ENCODE measurements around the gene A2M. TPM values are rescaled to one million over a fixed set of nuclear protein-coding genes. Genes with fewer than 3 reads are reported as not detected.

A2M gene
- total RNA-seq, 1 experiment from 2014 or later, result not detected

DNA sequence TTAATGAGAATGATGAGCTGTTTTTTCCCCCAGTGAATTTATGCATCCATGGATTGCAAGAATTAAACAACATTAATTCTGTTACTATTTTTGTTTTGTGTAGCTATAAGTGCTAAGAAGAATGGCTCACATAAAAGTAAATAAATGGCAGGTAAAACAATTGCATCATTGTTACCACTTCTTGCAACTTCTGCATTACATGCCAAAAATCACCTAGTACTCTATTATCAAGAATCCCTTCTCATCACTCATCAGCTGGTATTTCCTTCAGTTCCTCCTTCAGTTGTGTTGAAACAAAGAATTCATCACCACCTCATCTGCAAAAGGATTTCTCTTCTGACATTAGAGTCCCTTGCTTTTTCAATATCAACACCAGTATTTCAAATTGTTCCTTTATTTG lies 773 bp downstream of the A2M start:
- Histone ChIP-seq H4K20me1 (ENCODE audit: insufficient read depth) (no peaks in the 10 kb centered on the region), H3K4me3 (no peak overlapping the region), H3K4me2 (no peak overlapping the region), H3K4me1 (replicated peaks; ENCODE audit: insufficient read depth) (no peaks in the 10 kb centered on the region), H3K36me3 (ENCODE audit: low read depth) (no peaks in the 10 kb centered on the region), H3K9me3 (ENCODE audit: insufficient read depth, low read depth) (no peaks in the 10 kb centered on the region), H3K9me2 (ENCODE audit: insufficient read depth) (no peaks in the 10 kb centered on the region), H3F3A (ENCODE audit: insufficient read depth, low read depth) (no peaks in the 10 kb centered on the region), H3K27ac (no peak overlapping the region), H3K27me3 (ENCODE audit: insufficient read depth, low read depth) (peaks cover 4% of the 10 kb centered on the region; the same call in 1 of the 2 replicates), H3K79me2 (ENCODE audit: low read depth) (no peaks in the 10 kb centered on the region), H2AFZ (no peak overlapping the region)
- DNase-seq, result no peak
- TF ChIP-seq CTCF (conservative IDR thresholded peaks at IDR 0.05), result no peak
- TF ChIP-seq EZH2 (IDR thresholded peaks at IDR 0.05; ENCODE audit: low read depth), result no peak
- BruUV-seq (replicated peaks), result no TSS peak
- ChIA-PET CTCF (no interaction called here), POLR2A (ENCODE audit: unreplicated experiment) (no interaction called here)
- intact Hi-C loops (cut with micrococcal nuclease; ENCODE audit: unreplicated experiment), result no loop called here

DNA sequence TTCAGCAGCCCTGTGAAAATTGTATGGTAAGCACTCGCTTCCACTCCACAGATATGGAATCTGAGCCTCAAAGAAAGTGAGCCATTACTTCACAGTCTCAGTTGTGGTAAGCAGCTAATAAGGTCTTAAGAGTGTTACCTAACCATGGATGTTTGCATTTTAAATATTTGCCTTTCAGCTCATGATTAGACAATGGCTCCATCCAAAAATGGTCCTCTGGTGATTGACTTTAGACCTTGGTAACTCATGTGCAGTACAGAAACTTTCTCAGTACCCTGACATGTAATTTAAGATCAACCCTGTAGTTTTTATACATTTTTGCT lies 1.8 kb downstream of the A2M start:
- Histone ChIP-seq H3K4me1 (replicated peaks; ENCODE audit: insufficient read depth) (no peaks in the 10 kb centered on the region), H3K4me3 (no peak overlapping the region), H3K4me2 (no peak overlapping the region), H2AFZ (no peak overlapping the region), H3K9me3 (ENCODE audit: insufficient read depth, low read depth) (no peaks in the 10 kb centered on the region), H3K9me2 (ENCODE audit: insufficient read depth) (no peaks in the 10 kb centered on the region), H3K79me2 (ENCODE audit: low read depth) (no peaks in the 10 kb centered on the region), H3K36me3 (ENCODE audit: low read depth) (no peaks in the 10 kb centered on the region), H4K20me1 (ENCODE audit: insufficient read depth) (no peaks in the 10 kb centered on the region), H3K27me3 (ENCODE audit: insufficient read depth, low read depth) (no peaks in the 10 kb centered on the region; the same call in 1 of the 2 replicates), H3K27ac (no peak overlapping the region), H3F3A (ENCODE audit: insufficient read depth, low read depth) (no peaks in the 10 kb centered on the region)
- CTCF ChIA-PET, result no interaction called here
- TF ChIP-seq CTCF (conservative IDR thresholded peaks at IDR 0.05) (no peak), EZH2 (IDR thresholded peaks at IDR 0.05; ENCODE audit: low read depth) (no peak)
- no peak for DNase-seq
- intact Hi-C loops (cut with micrococcal nuclease; ENCODE audit: unreplicated experiment), result no loop called here
- BruUV-seq (replicated peaks), result no TSS peak
- POLR2A ChIA-PET (ENCODE audit: unreplicated experiment), result no interaction called here

- no peak for DNase-seq
- Histone ChIP-seq H4K20me1 (ENCODE audit: insufficient read depth) (no peaks in the 10 kb centered on the region), H3F3A (ENCODE audit: insufficient read depth, low read depth) (no peaks in the 10 kb centered on the region), H3K4me1 (replicated peaks; ENCODE audit: insufficient read depth) (no peaks in the 10 kb centered on the region), H3K36me3 (ENCODE audit: low read depth) (no peaks in the 10 kb centered on the region), H3K27me3 (ENCODE audit: insufficient read depth, low read depth) (no peaks in the 10 kb centered on the region; the same call in 1 of the 2 replicates), H2AFZ (no peak overlapping the region), H3K9me3 (ENCODE audit: insufficient read depth, low read depth) (no peaks in the 10 kb centered on the region), H3K4me3 (no peak overlapping the region), H3K9me2 (ENCODE audit: insufficient read depth) (no peaks in the 10 kb centered on the region), H3K4me2 (no peak overlapping the region), H3K27ac (no peak overlapping the region), H3K79me2 (ENCODE audit: low read depth) (no peaks in the 10 kb centered on the region)
- no TSS peak for BruUV-seq (replicated peaks)
- ChIA-PET CTCF (no interaction called here), POLR2A (ENCODE audit: unreplicated experiment) (no interaction called here)
- TF ChIP-seq CTCF (conservative IDR thresholded peaks at IDR 0.05), result no peak
- no peak for TF ChIP-seq EZH2 (IDR thresholded peaks at IDR 0.05; ENCODE audit: low read depth)
- intact Hi-C loops (cut with micrococcal nuclease; ENCODE audit: unreplicated experiment), result no loop called here
These were observed 2.3 kb downstream of the A2M start for GRCh38 chr12:9113296-9113986.

Data from PC-9 (cell line).